ENCODE results near the gene TBC1D10B.
A peak's percentile ranks its signal among the peaks of the same experiment; 100 is the strongest.

Gene TBC1D10B

DNA sequence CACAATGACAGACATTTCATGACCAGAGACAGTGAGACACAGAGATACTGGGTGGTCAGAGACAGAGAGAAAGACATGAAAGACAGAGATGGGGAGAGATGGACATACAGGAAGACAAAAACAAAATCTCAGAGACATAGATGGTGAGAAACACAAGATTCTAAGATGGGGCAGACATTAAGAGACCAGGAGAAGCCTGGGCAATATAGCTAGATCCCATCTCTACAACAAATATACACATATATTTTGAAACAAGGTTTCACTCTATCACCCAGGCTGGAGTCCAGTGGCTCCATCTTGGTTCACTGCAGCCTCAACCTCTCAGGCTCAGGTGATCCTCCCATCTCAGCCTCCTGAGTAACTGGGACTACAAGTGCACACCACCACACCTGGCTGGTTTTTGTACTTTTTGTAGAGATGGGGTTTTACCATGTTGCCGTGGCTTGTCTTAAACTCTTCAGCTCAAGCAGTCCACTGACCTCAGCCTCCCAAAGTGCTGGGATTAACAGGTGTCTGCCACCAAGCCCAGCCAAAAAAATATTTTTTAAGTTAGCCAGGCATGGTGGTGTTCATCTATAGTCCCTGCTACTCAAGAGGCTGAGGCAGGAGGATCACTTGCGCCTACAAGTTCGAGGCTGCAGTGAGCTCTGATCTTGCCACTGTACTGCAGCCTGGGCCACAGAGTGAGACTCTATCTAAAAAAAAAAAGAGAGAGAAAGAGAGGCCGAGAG is 9.9 kb upstream of the TBC1D10B start:
- no peak overlapping the region for H3K27ac ChIP-seq
- no peak for TF ChIP-seq ZFX (IDR thresholded peaks at IDR 0.05)
- TF ChIP-seq, protein P1, sequence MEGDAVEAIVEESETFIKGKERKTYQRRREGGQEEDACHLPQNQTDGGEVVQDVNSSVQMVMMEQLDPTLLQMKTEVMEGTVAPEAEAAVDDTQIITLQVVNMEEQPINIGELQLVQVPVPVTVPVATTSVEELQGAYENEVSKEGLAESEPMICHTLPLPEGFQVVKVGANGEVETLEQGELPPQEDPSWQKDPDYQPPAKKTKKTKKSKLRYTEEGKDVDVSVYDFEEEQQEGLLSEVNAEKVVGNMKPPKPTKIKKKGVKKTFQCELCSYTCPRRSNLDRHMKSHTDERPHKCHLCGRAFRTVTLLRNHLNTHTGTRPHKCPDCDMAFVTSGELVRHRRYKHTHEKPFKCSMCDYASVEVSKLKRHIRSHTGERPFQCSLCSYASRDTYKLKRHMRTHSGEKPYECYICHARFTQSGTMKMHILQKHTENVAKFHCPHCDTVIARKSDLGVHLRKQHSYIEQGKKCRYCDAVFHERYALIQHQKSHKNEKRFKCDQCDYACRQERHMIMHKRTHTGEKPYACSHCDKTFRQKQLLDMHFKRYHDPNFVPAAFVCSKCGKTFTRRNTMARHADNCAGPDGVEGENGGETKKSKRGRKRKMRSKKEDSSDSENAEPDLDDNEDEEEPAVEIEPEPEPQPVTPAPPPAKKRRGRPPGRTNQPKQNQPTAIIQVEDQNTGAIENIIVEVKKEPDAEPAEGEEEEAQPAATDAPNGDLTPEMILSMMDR (conservative IDR thresholded peaks at IDR 0.05) = no peak

DNA sequence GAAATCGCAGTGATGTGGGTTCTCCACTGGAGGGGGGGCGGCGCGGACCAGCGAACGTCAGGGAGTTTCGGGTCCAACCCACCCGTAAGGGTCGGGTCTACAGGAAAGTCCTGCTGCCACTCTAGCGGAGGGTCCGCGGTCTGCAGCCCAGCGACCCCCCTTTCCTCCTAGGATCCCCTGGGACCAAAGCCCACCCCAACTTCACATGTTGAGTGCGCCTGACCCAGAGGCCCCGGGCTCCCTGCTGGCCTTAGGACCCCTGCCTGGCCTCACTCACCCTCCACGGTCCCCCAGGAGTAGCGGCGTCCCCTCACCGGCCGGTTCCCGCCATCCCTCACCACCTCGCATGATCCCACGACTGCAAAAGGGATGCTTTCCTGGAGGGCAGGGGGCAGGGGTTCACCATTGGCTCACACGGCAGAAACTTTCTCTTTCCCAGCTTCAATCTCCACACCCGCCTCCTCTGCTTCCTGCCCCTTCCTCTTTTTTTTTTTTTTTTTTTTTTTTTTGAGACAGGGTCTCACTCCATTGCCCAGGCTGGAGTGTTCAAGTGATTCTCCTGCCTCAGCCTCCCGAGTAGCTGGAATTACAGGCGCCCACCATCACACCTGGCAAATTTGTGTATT is 9.0 kb upstream of the TBC1D10B start:
- peak overlapping the region; percentile 85 for H3K27ac ChIP-seq
- TF ChIP-seq, protein P1 (conservative IDR thresholded peaks at IDR 0.05) = no peak
- TF ChIP-seq ZFX (IDR thresholded peaks at IDR 0.05) = no peak

DNA sequence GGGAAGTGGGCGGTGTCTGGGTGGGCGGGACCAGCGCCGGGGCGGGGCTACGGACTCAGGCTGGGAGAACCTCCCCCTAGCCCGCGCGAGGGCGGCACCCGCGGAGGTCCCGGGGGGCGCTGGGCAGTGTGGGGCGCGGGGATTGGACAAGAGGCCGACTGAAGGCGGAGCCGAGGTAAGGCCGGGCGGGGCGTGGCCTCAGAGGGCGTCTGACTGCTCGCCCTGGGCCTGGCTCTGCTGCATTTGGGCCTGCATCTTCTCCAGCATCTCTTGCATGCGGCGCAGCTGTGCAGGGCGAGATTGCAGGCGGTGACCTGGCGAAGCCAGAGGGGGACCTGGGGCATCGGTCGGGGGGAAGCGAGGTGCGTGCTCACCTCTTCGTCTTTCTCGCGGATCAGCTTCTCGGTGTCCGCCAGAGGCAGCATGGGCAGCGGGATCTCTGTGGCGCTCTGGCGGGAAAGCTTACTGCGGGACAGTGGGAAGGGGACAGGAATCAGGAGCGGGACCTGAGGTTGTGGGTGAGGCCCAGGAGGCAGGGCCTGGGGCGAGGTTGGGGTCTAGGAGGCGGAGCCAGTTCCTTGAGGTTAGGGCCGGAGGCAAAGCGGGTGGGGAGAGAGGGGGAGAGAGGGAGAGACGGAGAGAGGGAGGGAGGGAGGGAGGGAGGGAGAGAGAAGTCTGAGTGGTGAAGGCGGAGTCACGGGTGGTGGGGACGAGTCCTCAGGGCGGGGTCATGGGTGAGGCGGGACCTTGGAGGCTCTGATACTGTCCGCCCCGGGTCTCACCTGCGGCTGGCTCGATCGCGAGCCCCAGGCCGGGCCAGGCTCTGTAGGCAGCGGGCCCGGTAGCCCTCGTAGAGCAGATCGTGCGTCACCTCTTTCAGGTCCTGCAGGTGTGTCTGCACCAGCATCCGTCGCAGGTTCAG is 8.2 kb upstream of the TBC1D10B start:
- TF ChIP-seq ZFX (IDR thresholded peaks at IDR 0.05) = peak; percentile 54; the same call in 1 of the 2 replicates
- TF ChIP-seq, protein P1 (conservative IDR thresholded peaks at IDR 0.05) = no peak; the same call in 1 of the 2 replicates
- peak overlapping the region; percentile 85 for H3K27ac ChIP-seq

DNA sequence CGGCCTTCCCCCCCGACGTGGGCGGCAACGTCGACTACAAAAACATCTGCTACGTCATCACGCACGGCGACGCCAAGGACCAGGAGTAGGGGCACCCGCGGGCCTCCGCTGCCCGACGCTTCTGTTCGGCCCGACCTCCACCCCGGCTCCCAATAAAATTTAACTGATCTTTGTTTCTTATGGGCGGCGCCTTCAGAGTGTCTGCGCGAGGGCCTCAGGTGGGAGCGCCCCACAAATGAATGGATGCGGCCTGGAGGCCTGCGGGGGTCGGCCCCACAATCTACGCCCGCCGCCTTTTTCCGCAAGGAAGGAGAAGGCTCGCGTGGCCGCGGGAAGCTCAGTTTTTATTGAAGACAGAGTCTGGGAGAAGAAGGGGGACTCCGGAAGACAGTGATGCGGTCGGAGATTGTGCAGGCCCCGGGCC is 7.5 kb upstream of the TBC1D10B start:
- TF ChIP-seq, protein P1 (conservative IDR thresholded peaks at IDR 0.05) = no peak
- TF ChIP-seq ZFX (IDR thresholded peaks at IDR 0.05) = peak; percentile 65
- H3K27ac ChIP-seq = peak overlapping the region; percentile 85

DNA sequence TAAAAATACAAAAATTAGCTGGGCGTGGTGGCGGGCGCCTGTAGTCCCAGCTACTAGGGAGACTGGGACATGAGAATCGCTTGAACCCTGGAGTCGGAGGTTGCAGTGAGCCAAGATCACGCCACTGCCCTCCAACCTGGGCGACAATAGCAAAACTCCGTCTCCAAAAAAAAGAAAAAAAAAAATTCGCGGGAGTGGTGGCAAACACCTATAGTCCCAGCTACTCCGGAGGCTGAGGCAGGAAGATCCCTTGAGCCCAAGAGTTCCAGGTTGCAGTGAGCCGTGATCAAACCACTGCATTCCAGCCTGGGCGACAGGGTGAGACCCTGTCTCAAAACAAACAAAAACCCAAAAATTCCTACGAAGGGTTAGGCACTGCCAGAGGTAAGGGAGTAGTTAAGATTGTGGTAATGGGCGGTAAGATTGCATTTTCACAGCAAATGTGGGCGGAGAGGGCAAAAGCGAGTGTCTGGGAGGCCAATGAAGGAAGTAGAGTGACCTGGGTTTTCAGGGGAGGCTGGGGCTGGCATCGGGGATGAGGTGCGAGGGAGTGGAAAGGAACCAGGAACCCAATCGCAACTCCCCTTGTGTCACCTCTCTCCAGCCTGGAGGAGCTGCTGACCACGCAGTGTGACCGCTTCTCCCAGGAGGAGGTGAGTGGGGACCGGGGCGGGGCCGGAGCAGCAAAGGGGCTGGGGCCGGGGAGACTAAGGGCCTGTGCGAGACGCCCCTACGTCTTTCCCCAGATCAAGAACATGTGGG is 6.9 kb upstream of the TBC1D10B start:
- H3K27ac ChIP-seq = peak overlapping the region; percentile 85
- no peak for TF ChIP-seq ZFX (IDR thresholded peaks at IDR 0.05)
- TF ChIP-seq, protein P1 (conservative IDR thresholded peaks at IDR 0.05) = no peak

DNA sequence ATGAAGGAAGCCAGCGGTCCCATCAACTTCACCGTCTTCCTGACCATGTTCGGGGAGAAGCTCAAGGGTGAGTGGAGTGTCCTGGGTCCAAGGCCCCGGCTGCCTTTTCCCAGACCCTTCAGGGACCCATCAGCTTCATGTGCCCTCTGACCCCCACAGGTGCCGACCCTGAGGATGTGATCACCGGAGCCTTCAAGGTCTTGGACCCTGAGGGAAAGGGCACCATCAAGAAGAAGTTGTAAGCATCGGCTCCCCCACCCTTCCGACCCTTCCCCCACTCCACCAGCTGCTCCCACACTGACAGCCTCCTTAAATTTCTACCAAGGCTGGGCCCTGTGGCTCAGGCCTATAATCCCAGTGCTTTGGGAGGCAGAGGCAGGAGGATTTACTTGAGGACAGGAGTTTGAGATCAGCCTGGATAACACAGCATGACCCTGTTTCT is 6.2 kb upstream of the TBC1D10B start:
- TF ChIP-seq ZFX (IDR thresholded peaks at IDR 0.05) = no peak
- TF ChIP-seq, protein P1 (conservative IDR thresholded peaks at IDR 0.05) = no peak
- peak overlapping the region; percentile 85; the same call in 1 of the 2 replicates for H3K27ac ChIP-seq

Data from C4-2B (cell line).